Neural progenitor cell (in vitro differentiated cells): ENCODE data around the gene KIF21B.

ENCODE experiments used
- EZH2 ChIP-seq: fragments of 200-600 bp; sonication (generic); IDR thresholded peaks from 2 replicates; pipeline ENCODE4 v1.6.1; 2017; ENCODE audit warnings: antibody characterized with exemption, mild to moderate bottlenecking, moderate library complexity
- EZH2phosphoT487 ChIP-seq: fragments of 200-600 bp; sonication (generic); IDR thresholded peaks from 2 replicates; pipeline ENCODE4 v1.6.1; 2017; ENCODE audit warnings: antibody characterized with exemption
- TF ChIP-seq, protein P1 (sequence below): fragments of 200-600 bp; sonication (generic); IDR thresholded peaks from 2 replicates; pipeline ENCODE4 v1.5.1; 2017; ENCODE audit warnings: antibody characterized with exemption, mild to moderate bottlenecking

DNA sequence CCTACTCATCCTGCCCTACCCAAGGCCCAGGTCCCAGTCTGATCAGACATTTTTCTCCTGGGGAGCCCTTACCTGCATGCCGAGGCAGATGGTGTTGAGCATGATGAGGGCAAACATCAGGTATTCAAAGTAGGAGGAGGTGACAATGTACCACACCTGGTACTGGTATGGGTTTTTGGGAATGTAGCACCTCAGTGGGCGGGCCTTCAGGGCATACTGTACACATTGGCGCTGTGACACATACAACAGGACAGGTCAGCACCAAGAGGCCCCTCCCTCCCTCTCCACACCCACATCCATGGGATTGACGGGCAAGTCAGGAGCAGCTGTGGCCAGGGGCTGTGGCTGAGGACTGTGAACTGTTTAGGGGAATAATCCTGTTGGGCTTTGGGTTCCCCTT lies 37.1 kb upstream of the KIF21B start:
- TF ChIP-seq EZH2 (no peak), EZH2phosphoT487 (no peak)
- TF ChIP-seq, protein P1, sequence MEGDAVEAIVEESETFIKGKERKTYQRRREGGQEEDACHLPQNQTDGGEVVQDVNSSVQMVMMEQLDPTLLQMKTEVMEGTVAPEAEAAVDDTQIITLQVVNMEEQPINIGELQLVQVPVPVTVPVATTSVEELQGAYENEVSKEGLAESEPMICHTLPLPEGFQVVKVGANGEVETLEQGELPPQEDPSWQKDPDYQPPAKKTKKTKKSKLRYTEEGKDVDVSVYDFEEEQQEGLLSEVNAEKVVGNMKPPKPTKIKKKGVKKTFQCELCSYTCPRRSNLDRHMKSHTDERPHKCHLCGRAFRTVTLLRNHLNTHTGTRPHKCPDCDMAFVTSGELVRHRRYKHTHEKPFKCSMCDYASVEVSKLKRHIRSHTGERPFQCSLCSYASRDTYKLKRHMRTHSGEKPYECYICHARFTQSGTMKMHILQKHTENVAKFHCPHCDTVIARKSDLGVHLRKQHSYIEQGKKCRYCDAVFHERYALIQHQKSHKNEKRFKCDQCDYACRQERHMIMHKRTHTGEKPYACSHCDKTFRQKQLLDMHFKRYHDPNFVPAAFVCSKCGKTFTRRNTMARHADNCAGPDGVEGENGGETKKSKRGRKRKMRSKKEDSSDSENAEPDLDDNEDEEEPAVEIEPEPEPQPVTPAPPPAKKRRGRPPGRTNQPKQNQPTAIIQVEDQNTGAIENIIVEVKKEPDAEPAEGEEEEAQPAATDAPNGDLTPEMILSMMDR: no peak
